Lower lobe of right lung (tissue), 2 donors: ENCODE results near the gene KCNK15. TPM values are rescaled to one million over a fixed set of nuclear protein-coding genes. Genes with fewer than 3 reads are reported as not detected.

Source experiments
- ATAC-seq, 2 donors: fragments of 200-7000 bp; cut with Tn5 transposase; one replicate each; pipeline ENCODE4 v1.9.1; 2020 to 2022; ENCODE audit warnings: mild to moderate bottlenecking in 2 of 2, moderate library complexity in 2 of 2
- DNase-seq: peaks from one replicate; pipeline ENCODE4 v3.0.0-alpha.2; 2020
- H3K27ac ChIP-seq: fragments of 200-600 bp; one replicate; pipeline ENCODE4 v1.8.0; 2022
- H3K27me3 ChIP-seq: fragments of 200-600 bp; one replicate; pipeline ENCODE4 v1.8.0; 2022; ENCODE audit warnings: low read depth
- H3K36me3 ChIP-seq: fragments of 200-600 bp; one replicate; pipeline ENCODE4 v1.8.0; 2022; ENCODE audit warnings: mild to moderate bottlenecking
- H3K4me1 ChIP-seq: fragments of 200-600 bp; one replicate; pipeline ENCODE4 v1.8.0; 2022
- H3K4me3 ChIP-seq: fragments of 200-600 bp; one replicate; pipeline ENCODE4 v1.8.0; 2022; ENCODE audit warnings: mild to moderate bottlenecking
- H3K9me3 ChIP-seq: fragments of 200-600 bp; one replicate; pipeline ENCODE4 v1.8.0; 2022
- CTCF ChIP-seq: fragments of 200-600 bp; IDR thresholded peaks from one replicate; pipeline ENCODE4 v1.8.0; 2022; ENCODE audit warnings: antibody characterized with exemption, mild to moderate bottlenecking
- intact Hi-C: fragments of 100-400 bp; cut with DNase I; formaldehyde crosslinking; loops from one replicate; pipeline ENCODE4 v1.11.0; 2022
- total RNA-seq: library from RNA; stranded (reverse); fragmentation: NEBNext Ultra II Directional; extraction: Animal tissue kit (Norgen Biotek cat#: 25700); gene quantifications from one replicate; pipeline ENCODE4 v1.2.1, GENCODE V29; 2021
- donor health status: DM: no; HTN: yes; CAD: no; lungs with severe emphysema.

Gene KCNK15
- total RNA-seq, 1 donor from 2014 or later: 0.89 TPM

- Histone ChIP-seq H3K4me1 (peaks cover 11% of the 10 kb centered on the region), H3K36me3 (no peaks in the 10 kb centered on the region), H3K27ac (no peak overlapping the region), H3K4me3 (no peak overlapping the region), H3K27me3 (peaks cover 3% of the 10 kb centered on the region), H3K9me3 (no peaks in the 10 kb centered on the region)
- DNase-seq (no peak), ATAC-seq (no peak)
- TF ChIP-seq CTCF: no peak
- intact Hi-C loops: no loop called here
These were observed 20.2 kb downstream of the KCNK15 start for GRCh38 chr20:44765701-44766347.

- Histone ChIP-seq H3K36me3 (no peaks in the 10 kb centered on the region), H3K4me1 (no peaks in the 10 kb centered on the region), H3K27me3 (peaks cover 8% of the 10 kb centered on the region), H3K4me3 (no peak overlapping the region), H3K27ac (no peak overlapping the region), H3K9me3 (no peaks in the 10 kb centered on the region)
- intact Hi-C loops: no loop called here
- no peak for ATAC-seq
- no peak for DNase-seq
- TF ChIP-seq CTCF: no peak
These were observed 22.6 kb downstream of the KCNK15 start for GRCh38 chr20:44768256-44768655.

GRCh38 chr20:44768854-44769480, 23.3 kb downstream of the KCNK15 start:
- H3K36me3 ChIP-seq: no peaks in the 10 kb centered on the region
- H3K9me3 ChIP-seq: no peaks in the 10 kb centered on the region
- H3K27me3 ChIP-seq: peaks cover 8% of the 10 kb centered on the region
- no peak overlapping the region for H3K4me3 ChIP-seq
- no peak overlapping the region for H3K27ac ChIP-seq
- ATAC-seq (no peak), DNase-seq (no peak)
- no peak for TF ChIP-seq CTCF
- intact Hi-C loops: no loop called here
- no peaks in the 10 kb centered on the region for H3K4me1 ChIP-seq

GRCh38 chr20:44769481-44769863, 23.8 kb downstream of the KCNK15 start:
- no peak for TF ChIP-seq CTCF
- Histone ChIP-seq H3K27ac (no peak overlapping the region), H3K4me3 (no peak overlapping the region), H3K27me3 (peaks cover 8% of the 10 kb centered on the region), H3K36me3 (no peaks in the 10 kb centered on the region), H3K9me3 (no peaks in the 10 kb centered on the region), H3K4me1 (no peaks in the 10 kb centered on the region)
- ATAC-seq (no peak), DNase-seq (no peak)
- intact Hi-C loops: no loop called here

- no peaks in the 10 kb centered on the region for H3K36me3 ChIP-seq
- no peaks in the 10 kb centered on the region for H3K9me3 ChIP-seq
- intact Hi-C loops: no loop called here
- H3K27ac ChIP-seq: no peak overlapping the region
- DNase-seq (no peak), ATAC-seq (no peak)
- H3K4me1 ChIP-seq: no peaks in the 10 kb centered on the region
- no peak for TF ChIP-seq CTCF
- no peak overlapping the region for H3K4me3 ChIP-seq
- peaks cover 8% of the 10 kb centered on the region for H3K27me3 ChIP-seq
These were observed 25.0 kb downstream of the KCNK15 start for GRCh38 chr20:44770484-44771171.
